ENCODE data around the gene LCA5L. TPM values are rescaled to one million over a fixed set of nuclear protein-coding genes. Genes with fewer than 3 reads are reported as not detected.

Gene LCA5L
- polyA plus RNA-seq, 1 donor (not counting 4 experiments of a cell fraction or from before 2014, with no cell fraction given): 0.96 TPM

- no peak for DNase-seq (ENCODE audit: low read depth, low spot score)
- H4K20me1 ChIP-seq (ENCODE audit: control insufficient read depth, extremely low read depth, insufficient read depth, low read length): no peaks in the 10 kb centered on the region
- H3K4me2 ChIP-seq (ENCODE audit: control insufficient read depth, extremely low read depth, insufficient read depth, low read depth, low read length): no peak overlapping the region
- no peak overlapping the region for H3K4me3 ChIP-seq (ENCODE audit: control insufficient read depth in 2 of 3, extremely low read depth in 1 of 3, insufficient read depth in 2 of 3, low read depth in 1 of 3, low read length in 3 of 3)
- no peak for TF ChIP-seq EZH2 (IDR thresholded peaks at IDR 0.05; ENCODE audit: low read length)
- TF ChIP-seq, protein P1, sequence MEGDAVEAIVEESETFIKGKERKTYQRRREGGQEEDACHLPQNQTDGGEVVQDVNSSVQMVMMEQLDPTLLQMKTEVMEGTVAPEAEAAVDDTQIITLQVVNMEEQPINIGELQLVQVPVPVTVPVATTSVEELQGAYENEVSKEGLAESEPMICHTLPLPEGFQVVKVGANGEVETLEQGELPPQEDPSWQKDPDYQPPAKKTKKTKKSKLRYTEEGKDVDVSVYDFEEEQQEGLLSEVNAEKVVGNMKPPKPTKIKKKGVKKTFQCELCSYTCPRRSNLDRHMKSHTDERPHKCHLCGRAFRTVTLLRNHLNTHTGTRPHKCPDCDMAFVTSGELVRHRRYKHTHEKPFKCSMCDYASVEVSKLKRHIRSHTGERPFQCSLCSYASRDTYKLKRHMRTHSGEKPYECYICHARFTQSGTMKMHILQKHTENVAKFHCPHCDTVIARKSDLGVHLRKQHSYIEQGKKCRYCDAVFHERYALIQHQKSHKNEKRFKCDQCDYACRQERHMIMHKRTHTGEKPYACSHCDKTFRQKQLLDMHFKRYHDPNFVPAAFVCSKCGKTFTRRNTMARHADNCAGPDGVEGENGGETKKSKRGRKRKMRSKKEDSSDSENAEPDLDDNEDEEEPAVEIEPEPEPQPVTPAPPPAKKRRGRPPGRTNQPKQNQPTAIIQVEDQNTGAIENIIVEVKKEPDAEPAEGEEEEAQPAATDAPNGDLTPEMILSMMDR (optimal IDR thresholded peaks at IDR 0.05 in 1 of 3, IDR thresholded peaks at IDR 0.05 in 1 of 3, conservative IDR thresholded peaks at IDR 0.05 in 1 of 3; ENCODE audit: extremely low read depth in 1 of 3, insufficient read depth in 2 of 3, low read length in 3 of 3): no peak
- no peaks in the 10 kb centered on the region for H3K4me1 ChIP-seq (ENCODE audit: control insufficient read depth, extremely low read depth, insufficient read depth, low read length)
- H3K36me3 ChIP-seq (ENCODE audit: control insufficient read depth in 2 of 2, extremely low read depth in 1 of 2, insufficient read depth in 2 of 2, low read length in 2 of 2): no peaks in the 10 kb centered on the region
- H3K27ac ChIP-seq (ENCODE audit: control insufficient read depth, insufficient read depth, low read length): no peak overlapping the region
- H3K79me2 ChIP-seq (ENCODE audit: control insufficient read depth, insufficient read depth, low read length): no peaks in the 10 kb centered on the region
- H2AFZ ChIP-seq (ENCODE audit: control insufficient read depth, low read length): no peak overlapping the region
- dilution Hi-C loops (cut with MboI; ENCODE audit: extremely low pct_ligation_motif_present, low sequenced_read_pairs): no loop called here
- FAIRE-seq: no peak
- no peak overlapping the region for H3K9ac ChIP-seq (ENCODE audit: control insufficient read depth, extremely low read depth, insufficient read depth, low read length)
- H3K9me3 ChIP-seq (ENCODE audit: control insufficient read depth, low read depth, low read length): no peaks in the 10 kb centered on the region
- no peaks in the 10 kb centered on the region for H3K9me1 ChIP-seq (ENCODE audit: control insufficient read depth, extremely low read depth, insufficient read depth, low read length)
- no peaks in the 10 kb centered on the region for H3K27me3 ChIP-seq (ENCODE audit: control insufficient read depth, extremely low read depth, insufficient read depth, low read length)
These were observed 22.2 kb upstream of the LCA5L start for GRCh38 chr21:39467746-39468145.

DNA sequence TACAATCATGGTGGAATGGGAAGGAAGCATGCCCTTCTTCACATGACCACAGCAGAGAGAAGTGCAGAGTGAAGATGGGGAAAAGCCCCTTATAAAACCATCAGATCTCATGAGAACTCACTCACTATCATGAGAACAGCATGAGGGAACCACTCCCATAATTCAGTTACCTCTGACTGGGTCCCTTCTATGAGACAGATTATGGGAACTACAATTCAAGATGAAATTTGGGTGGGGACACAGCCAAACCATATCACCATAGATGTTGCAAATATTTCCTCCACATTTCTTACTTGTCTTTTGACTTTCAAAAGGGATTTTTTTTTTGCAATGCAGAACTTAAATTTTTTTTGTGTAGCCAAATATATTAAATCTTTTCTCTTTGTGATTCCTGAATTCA lies 21.0 kb upstream of the LCA5L start:
- H3K4me1 ChIP-seq (ENCODE audit: control insufficient read depth, extremely low read depth, insufficient read depth, low read length): no peaks in the 10 kb centered on the region
- FAIRE-seq: no peak
- TF ChIP-seq EZH2 (IDR thresholded peaks at IDR 0.05; ENCODE audit: low read length): no peak
- TF ChIP-seq, protein P1 (optimal IDR thresholded peaks at IDR 0.05 in 1 of 3, IDR thresholded peaks at IDR 0.05 in 1 of 3, conservative IDR thresholded peaks at IDR 0.05 in 1 of 3; ENCODE audit: extremely low read depth in 1 of 3, insufficient read depth in 2 of 3, low read length in 3 of 3): no peak

More for the DNA sequence above, 21.0 kb upstream of the LCA5L start:
- Histone ChIP-seq H3K79me2 (ENCODE audit: control insufficient read depth, insufficient read depth, low read length) (no peaks in the 10 kb centered on the region), H3K9me3 (ENCODE audit: control insufficient read depth, low read depth, low read length) (no peaks in the 10 kb centered on the region), H3K4me3 (ENCODE audit: control insufficient read depth in 2 of 3, extremely low read depth in 1 of 3, insufficient read depth in 2 of 3, low read depth in 1 of 3, low read length in 3 of 3) (no peak overlapping the region), H4K20me1 (ENCODE audit: control insufficient read depth, extremely low read depth, insufficient read depth, low read length) (no peaks in the 10 kb centered on the region), H3K9ac (ENCODE audit: control insufficient read depth, extremely low read depth, insufficient read depth, low read length) (no peak overlapping the region), H3K27ac (ENCODE audit: control insufficient read depth, insufficient read depth, low read length) (no peak overlapping the region), H3K36me3 (ENCODE audit: control insufficient read depth in 2 of 2, extremely low read depth in 1 of 2, insufficient read depth in 2 of 2, low read length in 2 of 2) (no peaks in the 10 kb centered on the region), H3K27me3 (ENCODE audit: control insufficient read depth, extremely low read depth, insufficient read depth, low read length) (no peaks in the 10 kb centered on the region), H2AFZ (ENCODE audit: control insufficient read depth, low read length) (no peak overlapping the region), H3K9me1 (ENCODE audit: control insufficient read depth, extremely low read depth, insufficient read depth, low read length) (no peaks in the 10 kb centered on the region), H3K4me2 (ENCODE audit: control insufficient read depth, extremely low read depth, insufficient read depth, low read depth, low read length) (no peak overlapping the region)
- dilution Hi-C loops (cut with MboI; ENCODE audit: extremely low pct_ligation_motif_present, low sequenced_read_pairs): no loop called here
- DNase-seq (ENCODE audit: low read depth, low spot score): no peak

All from keratinocyte (primary cell).